A673 (cell line): ENCODE measurements around the gene PPP1R7. TPM values are rescaled to one million over a fixed set of nuclear protein-coding genes. Genes with fewer than 3 reads are reported as not detected.
A peak's percentile ranks its signal among the peaks of the same experiment; 100 is the strongest.

Experiments
- BruUV-seq: library from RNA; stranded (reverse); fragments of 400-500 nt; replicated peaks from 2 replicates; lab custom pipeline; 2021; lab: Mats Ljungman, UMichigan
- CTCF ChIA-PET: fragments of 300-600 bp; sonication (Branson Sonifier 250); formaldehyde crosslinking; loops from one replicate; lab custom pipeline; 2022; ENCODE audit warnings: antibody characterized with exemption; lab: Charles Lee
- POLR2A ChIA-PET: fragments of 300-600 bp; sonication (Branson Sonifier 250); formaldehyde crosslinking; loops from one replicate; lab custom pipeline; 2022; ENCODE audit warnings: antibody characterized with exemption; ENCODE audit not compliant: low non-redundant PET; lab: Charles Lee
- DNase-seq: peaks from one replicate; pipeline ENCODE4 v3.0.0-alpha.2; 2015; ENCODE audit warnings: low spot score
- H3K27ac ChIP-seq: fragments of 200-600 bp; sonication (generic); 2 replicates; pipeline ENCODE4 v1.5.1; 2016; ENCODE audit warnings: mixed run types, low read depth, mild to moderate bottlenecking, mixed read lengths, antibody characterized with exemption, low read length; ENCODE audit not compliant: poor library complexity, severe bottlenecking
- H3K27me3 ChIP-seq: fragments of 200-600 bp; sonication (generic); replicated peaks from 2 replicates; pipeline ENCODE4 v1.6.1; 2017; ENCODE audit warnings: mixed run types, low read depth, mild to moderate bottlenecking, mixed read lengths, antibody characterized with exemption, low read length; ENCODE audit not compliant: insufficient read depth, poor library complexity
- H3K36me3 ChIP-seq: fragments of 200-600 bp; sonication (generic); 2 replicates; pipeline ENCODE4 v1.6.1; 2016; ENCODE audit warnings: mixed run types, mild to moderate bottlenecking, mixed read lengths, antibody characterized with exemption, low read length; ENCODE audit not compliant: insufficient read depth, poor library complexity, severe bottlenecking
- H3K4me1 ChIP-seq: fragments of 200-600 bp; sonication (generic); 2 replicates; pipeline ENCODE4 v1.6.1; 2017; ENCODE audit warnings: mixed run types, mild to moderate bottlenecking, mixed read lengths, antibody characterized with exemption, low read length; ENCODE audit not compliant: insufficient read depth, poor library complexity, severe bottlenecking
- H3K4me3 ChIP-seq: fragments of 200-600 bp; sonication (generic); 2 replicates; pipeline ENCODE4 v1.5.1; 2016; ENCODE audit warnings: low read depth, mixed run types, mild to moderate bottlenecking, mixed read lengths, low read length; ENCODE audit not compliant: poor library complexity, severe bottlenecking
- H3K9me3 ChIP-seq: fragments of 200-600 bp; sonication (generic); 2 replicates; pipeline ENCODE4 v1.6.1; 2016; ENCODE audit warnings: mixed run types, low read depth, mild to moderate bottlenecking, mixed read lengths, antibody characterized with exemption, low read length; ENCODE audit not compliant: poor library complexity, severe bottlenecking
- CTCF ChIP-seq: fragments of 300-800, 200-600 bp; sonication (generic); conservative IDR thresholded peaks from 2 replicates; pipeline ENCODE4 v1.5.1; 2017; ENCODE audit warnings: low read depth, mild to moderate bottlenecking, antibody characterized with exemption, low read length, moderate library complexity, mixed read lengths
- EZH2 ChIP-seq: fragments of 200-600 bp; sonication (generic); IDR thresholded peaks from 2 replicates; pipeline ENCODE4 v1.6.1; 2017; ENCODE audit warnings: borderline replicate concordance, low read depth, mild to moderate bottlenecking, mixed read lengths, antibody characterized with exemption, low read length; ENCODE audit not compliant: poor library complexity, severe bottlenecking
- intact Hi-C: fragments of 100-400 bp; cut with micrococcal nuclease; formaldehyde crosslinking; loops from one replicate; pipeline ENCODE4 v1.10.0; 2022; ENCODE audit not compliant: unreplicated experiment
- total RNA-seq: library from RNA; stranded (reverse); gene quantifications from 2 replicates; pipeline ENCODE4 v1.2.3, GENCODE V29; 2021

The PPP1R7 gene
- total RNA-seq, 1 experiment from 2014 or later: 70.7 TPM

GRCh38 chr2:241224018-241224850 lies 74.0 kb downstream of the PPP1R7 start:
- Histone ChIP-seq H3K36me3 (peaks cover 25% of the 10 kb centered on the region), H3K4me1 (no peaks in the 10 kb centered on the region), H3K27ac (no peak overlapping the region), H3K27me3 (no peaks in the 10 kb centered on the region), H3K9me3 (no peaks in the 10 kb centered on the region), H3K4me3 (no peak overlapping the region)
- intact Hi-C loops: no loop called here
- TF ChIP-seq CTCF: no peak
- no peak for TF ChIP-seq EZH2
- peak; percentile 24 for DNase-seq
- ChIA-PET CTCF (interaction anchor here (0.7 kb wide), 1 partner anchor 152 kb away, joined by 7 read pairs; no protein-coding TSS in a partner anchor), POLR2A (no interaction called here)
- BruUV-seq: no TSS peak

- ChIA-PET POLR2A (no interaction called here), CTCF (interaction anchor here (0.7 kb wide), 1 partner anchor 153 kb away, joined by 7 read pairs; no protein-coding TSS in a partner anchor)
- TF ChIP-seq CTCF: no peak
- no peak for TF ChIP-seq EZH2
- BruUV-seq: no TSS peak
- no peaks in the 10 kb centered on the region for H3K4me1 ChIP-seq
- H3K27ac ChIP-seq: no peak overlapping the region
- intact Hi-C loops: no loop called here
- H3K9me3 ChIP-seq: no peaks in the 10 kb centered on the region
- DNase-seq: no peak
- no peaks in the 10 kb centered on the region for H3K27me3 ChIP-seq
- no peak overlapping the region for H3K4me3 ChIP-seq
- peaks cover 28% of the 10 kb centered on the region for H3K36me3 ChIP-seq
Observed at GRCh38 chr2:241224851-241225438, 74.7 kb downstream of the PPP1R7 start.

GRCh38 chr2:241225545-241225944 lies 75.3 kb downstream of the PPP1R7 start:
- Histone ChIP-seq H3K27ac (no peak overlapping the region), H3K27me3 (no peaks in the 10 kb centered on the region), H3K36me3 (peaks cover 34% of the 10 kb centered on the region), H3K4me3 (no peak overlapping the region), H3K9me3 (no peaks in the 10 kb centered on the region), H3K4me1 (no peaks in the 10 kb centered on the region)
- no TSS peak for BruUV-seq
- intact Hi-C loops: no loop called here
- TF ChIP-seq CTCF (no peak), EZH2 (no peak)
- CTCF ChIA-PET: no interaction called here
- no peak for DNase-seq
- POLR2A ChIA-PET: no interaction called here
